Subcutaneous abdominal adipose tissue (tissue), 5 donors: ENCODE data around the gene CDK16.

ENCODE experiments used
- H3K27ac ChIP-seq: one replicate; pipeline ENCODE4 v1.7.0; 2013; ENCODE audit warnings: low read depth, mild to moderate bottlenecking, inconsistent platforms, low read length, moderate library complexity
- H3K27me3 ChIP-seq, 5 donors: one replicate each; pipeline ENCODE4 v1.7.0; 2013; ENCODE audit warnings: low read length in 5 of 5, inconsistent platforms in 1 of 5; ENCODE audit not compliant: control insufficient read depth in 5 of 5, insufficient read depth in 4 of 5
- H3K36me3 ChIP-seq, 5 donors: one replicate each; pipeline ENCODE4 v1.7.0; 2013; ENCODE audit warnings: low read length in 5 of 5; ENCODE audit not compliant: control insufficient read depth in 5 of 5, insufficient read depth in 5 of 5
- H3K4me1 ChIP-seq, 5 donors: one replicate each; pipeline ENCODE4 v1.7.0; 2013; ENCODE audit warnings: low read length in 5 of 5, mild to moderate bottlenecking in 3 of 5, moderate library complexity in 1 of 5; ENCODE audit not compliant: control insufficient read depth in 5 of 5, insufficient read depth in 5 of 5
- H3K4me3 ChIP-seq, 5 donors: one replicate each; pipeline ENCODE4 v1.7.0; 2013; ENCODE audit warnings: low read length in 5 of 5, low read depth in 1 of 5
- H3K9ac ChIP-seq, 5 donors: one replicate each; pipeline ENCODE4 v1.7.0; 2013; ENCODE audit warnings: low read length in 5 of 5, mild to moderate bottlenecking in 4 of 5, moderate library complexity in 3 of 5
- H3K9me3 ChIP-seq, 5 donors: one replicate each; pipeline ENCODE4 v1.7.0; 2013; ENCODE audit warnings: low read length in 5 of 5; ENCODE audit not compliant: control insufficient read depth in 5 of 5
- donor health status: healthy.
- donor health status: healthy.
- donor health status: healthy.
- donor health status: healthy.
- donor health status: healthy.

Gene CDK16

GRCh38 chrX:47218280-47218919 is at the start of gene CDK16:
Gene CDK16, plus strand, starts transcription at chrX:47218681. Its CDS starts 4,877 bp downstream, at chrX:47223558.
- Histone ChIP-seq H3K4me3 (peak within 1 kb of the TSS; percentile 72 to 95 (median 91)), H3K27ac (peak within 1 kb of the TSS; percentile 93), H3K36me3 (peaks cover 0 to 35% (median 34%) of the 10 kb centered on the region in 5 donors), H3K27me3 (peaks cover 0 to 9% (median 0%) of the 10 kb centered on the region in 5 donors), H3K9me3 (no peaks in the 10 kb centered on the region), H3K4me1 (peaks cover 10 to 38% (median 36%) of the 10 kb centered on the region in 5 donors), H3K9ac (peak within 1 kb of the TSS; percentile 83 to 94 (median 88))

- Histone ChIP-seq H3K4me1 (peaks cover 0 to 9% (median 4%) of the 10 kb centered on the region in 5 donors), H3K9ac (no peak overlapping the region), H3K27me3 (peaks cover 0 to 22% (median 18%) of the 10 kb centered on the region in 5 donors), H3K27ac (no peak overlapping the region), H3K36me3 (peaks cover 0 to 49% (median 35%) of the 10 kb centered on the region in 5 donors), H3K9me3 (peaks cover 0 to 6% (median 0%) of the 10 kb centered on the region in 5 donors), H3K4me3 (no peak overlapping the region)
These were observed 49.2 kb upstream of the CDK16 start for GRCh38 chrX:47169273-47169672.

- Histone ChIP-seq H3K27ac (no peak overlapping the region), H3K36me3 (peaks cover 0 to 54% (median 40%) of the 10 kb centered on the region in 5 donors), H3K9ac (no peak overlapping the region), H3K9me3 (no peaks in the 10 kb centered on the region), H3K27me3 (peaks cover 0 to 23% (median 21%) of the 10 kb centered on the region in 5 donors), H3K4me3 (no peak overlapping the region), H3K4me1 (peaks cover 0 to 9% (median 4%) of the 10 kb centered on the region in 5 donors)
These were observed 48.6 kb upstream of the CDK16 start for GRCh38 chrX:47169726-47170515.

- Histone ChIP-seq H3K4me1 (peaks cover 0 to 9% (median 4%) of the 10 kb centered on the region in 5 donors), H3K9me3 (no peaks in the 10 kb centered on the region), H3K36me3 (peaks cover 0 to 65% (median 52%) of the 10 kb centered on the region in 5 donors), H3K4me3 (no peak overlapping the region), H3K27ac (no peak overlapping the region), H3K9ac (no peak overlapping the region), H3K27me3 (peaks cover 0 to 27% (median 25%) of the 10 kb centered on the region in 5 donors)
These were observed 47.4 kb upstream of the CDK16 start for GRCh38 chrX:47170861-47171692.

GRCh38 chrX:47171996-47172395 is 46.5 kb upstream of the CDK16 start:
- Histone ChIP-seq H3K4me1 (peaks cover 0 to 6% (median 4%) of the 10 kb centered on the region in 5 donors), H3K27ac (no peak overlapping the region), H3K4me3 (no peak overlapping the region), H3K9ac (no peak overlapping the region), H3K9me3 (no peaks in the 10 kb centered on the region), H3K36me3 (peaks cover 0 to 74% (median 61%) of the 10 kb centered on the region in 5 donors), H3K27me3 (peaks cover 0 to 30% (median 28%) of the 10 kb centered on the region in 5 donors)

GRCh38 chrX:47172549-47172948 is 45.9 kb upstream of the CDK16 start:
- Histone ChIP-seq H3K9me3 (no peaks in the 10 kb centered on the region), H3K4me1 (peaks cover 0 to 6% (median 4%) of the 10 kb centered on the region in 5 donors), H3K36me3 (peaks cover 0 to 80% (median 65%) of the 10 kb centered on the region in 5 donors), H3K4me3 (no peak overlapping the region), H3K27me3 (peaks cover 0 to 34% (median 29%) of the 10 kb centered on the region in 5 donors), H3K9ac (no peak overlapping the region), H3K27ac (no peak overlapping the region)

- Histone ChIP-seq H3K36me3 (peaks cover 0 to 86% (median 71%) of the 10 kb centered on the region in 5 donors), H3K9ac (no peak overlapping the region), H3K9me3 (no peaks in the 10 kb centered on the region), H3K27ac (no peak overlapping the region), H3K4me1 (peaks cover 0 to 6% (median 4%) of the 10 kb centered on the region in 5 donors), H3K27me3 (peaks cover 0 to 34% (median 33%) of the 10 kb centered on the region in 5 donors), H3K4me3 (no peak overlapping the region)
These were observed 45.3 kb upstream of the CDK16 start for GRCh38 chrX:47172971-47173792.

- Histone ChIP-seq H3K9me3 (no peaks in the 10 kb centered on the region), H3K36me3 (peaks cover 0 to 92% (median 80%) of the 10 kb centered on the region in 5 donors), H3K27me3 (peaks cover 0 to 38% (median 33%) of the 10 kb centered on the region in 5 donors), H3K4me1 (peaks cover 0 to 9% (median 4%) of the 10 kb centered on the region in 5 donors), H3K27ac (no peak overlapping the region), H3K4me3 (no peak overlapping the region), H3K9ac (no peak overlapping the region)
These were observed 44.1 kb upstream of the CDK16 start for GRCh38 chrX:47174376-47174775.
